EL (cell line): ENCODE measurements around the gene ARHGEF4.

Experiments
- DNase-seq: peaks from one replicate; pipeline ENCODE4 v3.0.0-alpha.2; 2016

ARHGEF4 gene

DNA sequence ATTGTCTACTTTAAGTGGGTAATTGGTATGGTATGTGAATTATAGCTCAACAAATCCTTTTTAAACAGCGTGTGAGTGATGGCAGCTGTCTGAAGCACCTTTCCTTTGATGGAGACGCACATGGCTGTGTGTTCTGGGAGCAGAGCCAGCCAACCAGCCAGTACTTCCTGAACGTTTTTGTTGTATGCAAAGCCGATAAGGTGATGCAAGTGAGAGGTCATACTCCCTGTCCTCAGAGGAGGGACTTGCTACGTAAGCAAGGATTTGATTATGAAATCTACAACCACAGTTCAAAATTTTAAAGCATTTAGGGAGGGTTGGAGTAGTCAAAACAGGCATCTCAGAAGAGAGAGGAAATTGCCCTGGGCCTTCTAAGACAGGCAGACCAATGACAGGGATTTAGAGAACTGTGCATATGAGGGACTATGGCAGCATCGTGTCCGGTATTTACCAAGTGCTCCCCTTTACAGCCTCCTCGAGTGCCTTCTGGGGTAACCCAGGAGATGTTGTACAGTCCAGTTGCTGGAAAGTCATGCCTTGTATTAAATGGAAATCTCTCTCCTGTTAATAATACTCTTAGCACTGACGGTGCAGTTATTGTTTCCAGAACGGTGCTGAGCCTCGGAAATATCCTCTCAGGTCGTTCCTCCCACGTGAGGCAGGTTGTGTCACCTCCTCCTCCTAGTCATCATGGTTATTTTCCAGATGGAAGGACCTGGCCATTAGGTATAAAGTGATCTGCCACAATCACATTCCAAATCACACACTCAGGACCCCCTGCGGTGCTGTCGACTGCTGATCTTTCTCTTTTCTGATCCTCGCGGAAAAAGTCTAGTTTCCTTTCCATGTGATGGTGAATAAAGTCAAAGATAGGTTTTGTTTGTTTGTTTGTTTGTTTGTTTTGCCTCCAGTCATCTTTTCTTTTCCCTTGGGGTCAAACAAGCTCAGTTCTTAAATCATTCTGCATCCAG lies 28.4 kb downstream of the ARHGEF4 start:
- peak; percentile 39 for DNase-seq

DNA sequence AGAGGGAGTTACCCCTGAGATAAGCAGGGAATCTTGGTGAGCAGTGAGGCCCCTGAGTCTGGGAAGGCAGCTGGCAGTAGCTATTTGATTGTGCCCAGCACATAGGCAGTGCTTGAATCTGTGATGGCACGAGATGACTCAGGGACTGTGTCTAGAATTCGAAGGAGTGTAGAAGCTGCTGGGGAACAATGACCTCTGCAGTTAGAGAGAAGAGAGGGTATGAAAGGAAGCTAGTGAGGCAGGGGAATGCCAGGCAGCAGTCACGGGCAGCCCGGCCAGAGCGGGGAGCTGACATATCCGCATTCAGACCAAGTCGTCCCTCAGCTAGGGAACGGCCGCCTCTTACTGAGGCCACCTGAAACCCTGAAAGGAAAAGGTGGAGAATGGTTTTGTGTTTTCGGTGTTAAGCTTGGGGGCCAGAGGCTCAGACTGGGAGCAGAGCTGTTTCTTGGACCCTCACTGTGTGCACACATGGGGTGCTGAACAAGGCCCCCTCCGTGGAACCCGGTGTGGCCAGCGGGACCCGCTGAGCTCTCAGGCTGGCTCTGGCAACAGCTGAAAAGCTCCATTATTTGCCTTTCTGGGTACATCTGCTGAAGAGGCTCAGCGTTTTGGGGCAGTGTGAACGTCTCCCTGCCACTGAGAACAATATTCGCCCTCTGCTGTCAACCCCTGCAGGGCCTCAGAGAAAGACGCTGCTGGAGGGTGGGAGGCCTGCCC lies 32.9 kb downstream of the ARHGEF4 start:
- no peak for DNase-seq

DNA sequence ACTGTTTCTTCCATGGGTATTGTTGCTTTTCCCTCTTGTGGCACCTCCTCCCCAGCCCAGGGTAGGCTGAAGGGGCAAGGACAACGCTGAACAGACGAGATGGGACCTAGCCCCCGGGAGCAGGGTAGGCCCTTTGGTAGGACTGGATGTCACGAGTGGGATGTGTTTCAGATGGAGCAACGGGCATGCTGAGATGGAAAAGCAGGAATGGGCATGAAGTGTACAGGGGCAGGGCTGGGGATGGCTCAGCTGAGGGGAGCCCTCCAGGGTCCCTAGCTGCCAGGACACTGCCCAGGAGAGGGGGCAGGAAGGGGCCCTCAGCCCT lies 33.4 kb downstream of the ARHGEF4 start:
- no peak for DNase-seq

DNA sequence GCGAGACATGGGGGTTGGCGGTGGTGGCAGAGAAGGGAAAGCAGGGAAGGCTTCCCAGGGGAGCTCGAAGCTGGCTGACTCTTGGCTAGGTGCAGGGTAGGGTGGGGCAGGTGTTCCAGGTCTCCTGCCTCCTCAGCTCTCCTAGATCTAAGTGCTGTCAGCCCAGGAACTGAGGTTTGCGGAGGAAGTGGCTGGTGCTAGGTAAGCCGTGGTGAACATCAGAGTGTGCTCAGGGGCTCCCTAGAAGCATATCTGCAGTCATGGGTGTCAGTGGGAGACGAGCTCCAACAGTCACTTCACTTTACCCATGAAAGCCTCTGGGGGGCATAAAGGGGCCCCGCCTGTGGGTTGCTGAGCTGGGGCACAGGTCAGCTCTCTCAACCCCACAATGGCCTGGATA lies 34.1 kb downstream of the ARHGEF4 start:
- DNase-seq = no peak

DNA sequence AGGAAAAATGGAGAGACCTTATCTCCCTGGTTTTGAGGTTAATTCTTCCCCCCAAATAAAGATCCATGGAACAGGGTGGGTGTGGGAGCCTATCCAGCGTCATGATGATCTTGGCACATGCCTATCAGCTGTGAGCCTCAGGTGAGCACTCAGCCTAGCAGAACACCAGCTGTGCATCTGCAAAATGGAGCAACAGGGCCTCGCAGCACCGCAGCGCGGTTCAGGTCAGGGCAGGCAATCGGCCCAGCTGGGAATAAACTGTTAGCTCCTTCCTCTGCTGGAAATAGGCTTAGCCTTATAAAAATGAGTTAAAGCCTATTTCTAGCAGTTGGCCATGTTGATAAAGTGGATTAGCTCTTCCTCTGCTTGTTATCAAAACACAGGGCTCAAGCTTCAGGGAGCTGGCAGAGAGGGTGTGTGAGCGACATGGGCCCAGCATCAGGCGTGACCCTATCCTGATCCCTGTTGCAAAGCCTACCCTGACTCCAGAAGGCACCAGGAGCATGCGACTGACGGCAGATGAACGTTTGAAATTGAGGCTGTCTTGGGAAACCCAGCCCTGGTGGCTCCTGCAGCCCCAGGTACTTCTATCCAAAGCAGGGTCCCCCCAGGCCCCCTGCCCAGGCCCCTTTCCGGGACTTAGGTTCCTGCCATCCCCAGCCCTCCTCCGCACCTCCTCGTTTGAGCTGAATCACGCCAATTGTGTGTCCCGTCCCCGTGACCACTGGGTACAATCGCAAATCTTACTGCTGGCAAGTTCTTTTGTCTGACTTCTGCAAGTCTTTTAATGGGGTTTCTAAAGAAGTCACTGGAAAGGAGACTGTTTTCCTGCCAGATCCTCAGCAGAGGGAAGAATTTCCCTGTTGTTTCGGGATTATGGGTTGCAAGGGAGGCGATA lies 35.4 kb downstream of the ARHGEF4 start:
- no peak for DNase-seq

DNA sequence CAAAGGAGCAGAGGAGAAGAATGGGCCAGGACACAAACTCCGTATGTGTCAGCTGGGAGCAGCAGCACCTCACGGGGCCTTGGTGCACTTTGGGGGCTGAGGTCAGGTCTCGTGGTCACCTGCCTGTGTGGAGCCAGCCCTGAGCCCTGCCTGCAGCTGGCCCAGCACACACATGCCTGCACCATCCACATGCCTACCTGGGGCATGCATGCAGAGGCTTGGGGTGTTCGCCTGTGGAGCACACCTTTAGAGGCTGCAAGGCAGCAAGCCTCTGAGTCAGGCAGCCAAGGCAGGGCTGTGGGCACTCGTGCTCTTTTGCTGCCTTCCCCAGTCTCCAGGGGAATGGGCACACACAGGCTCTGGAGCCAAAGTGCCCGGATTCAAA lies 36.0 kb downstream of the ARHGEF4 start:
- DNase-seq = no peak

DNA sequence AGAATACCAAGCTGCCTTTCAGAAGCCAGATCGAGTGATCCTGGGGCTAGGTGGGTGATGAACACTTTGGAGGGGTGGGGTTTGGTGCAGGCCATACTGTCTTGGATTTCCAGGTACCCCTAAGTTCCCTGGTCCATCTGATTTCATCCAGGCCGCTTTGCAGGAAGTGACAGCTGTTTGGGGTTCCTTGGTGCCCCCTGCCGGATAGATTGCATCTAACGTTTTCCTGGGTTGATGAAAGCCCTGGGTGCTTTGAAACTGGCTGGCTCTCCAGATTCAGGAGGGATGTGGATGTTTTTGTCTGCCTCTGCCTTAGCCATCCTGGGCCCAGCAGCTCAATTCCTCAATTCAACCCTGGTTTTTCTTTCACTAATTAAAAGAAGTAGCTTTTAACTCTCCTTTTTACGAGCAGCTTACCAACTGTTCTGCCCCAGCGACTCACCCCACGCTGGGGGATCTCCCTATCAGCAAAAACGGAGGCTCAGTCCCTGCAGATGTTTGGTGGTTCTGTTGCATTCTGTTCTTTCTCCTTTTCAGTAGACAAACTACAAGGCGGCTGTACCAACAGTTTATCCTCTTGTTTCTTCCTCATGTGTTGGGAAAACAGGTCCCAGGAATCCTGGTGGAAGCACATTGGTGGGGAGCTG lies 37.1 kb downstream of the ARHGEF4 start:
- peak; percentile 64 for DNase-seq

DNA sequence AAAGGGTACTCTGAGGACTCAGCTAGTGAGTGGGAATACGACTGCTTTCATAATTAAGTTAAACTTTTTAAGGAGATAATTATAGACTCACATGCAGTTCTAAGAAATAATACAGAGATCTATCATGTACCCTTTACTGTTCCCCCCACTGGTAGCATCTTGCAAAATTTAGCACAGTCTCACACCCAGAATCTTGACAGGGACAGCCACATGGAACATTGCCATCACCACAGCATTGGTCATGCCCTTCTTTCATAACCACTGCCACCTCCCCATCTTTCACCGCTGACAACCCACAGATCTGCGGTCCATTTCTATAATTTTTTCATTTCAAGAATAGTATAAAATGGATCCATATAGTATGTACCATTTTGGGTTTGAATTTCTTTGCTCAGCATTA lies 37.8 kb downstream of the ARHGEF4 start:
- DNase-seq = no peak

DNA sequence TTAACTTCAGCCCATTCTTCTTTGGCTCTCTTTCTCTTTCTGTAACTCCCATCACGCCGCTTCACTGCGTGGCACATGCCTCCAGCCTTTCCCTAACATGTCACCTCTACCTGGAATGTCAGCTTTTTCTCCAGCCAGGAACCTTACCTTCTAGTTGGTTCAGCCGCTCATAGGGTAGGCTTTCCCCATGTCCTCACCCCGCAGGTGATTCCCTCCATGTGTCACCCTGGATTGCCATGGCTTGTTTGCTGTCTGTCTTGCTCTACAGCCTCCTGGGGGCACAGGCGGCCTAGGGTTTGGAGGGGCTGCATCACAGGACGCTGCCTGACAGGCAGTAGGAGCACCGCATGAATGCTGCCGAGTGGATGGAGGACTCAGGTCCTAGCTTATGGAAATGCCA lies 39.2 kb downstream of the ARHGEF4 start:
- DNase-seq = no peak

DNA sequence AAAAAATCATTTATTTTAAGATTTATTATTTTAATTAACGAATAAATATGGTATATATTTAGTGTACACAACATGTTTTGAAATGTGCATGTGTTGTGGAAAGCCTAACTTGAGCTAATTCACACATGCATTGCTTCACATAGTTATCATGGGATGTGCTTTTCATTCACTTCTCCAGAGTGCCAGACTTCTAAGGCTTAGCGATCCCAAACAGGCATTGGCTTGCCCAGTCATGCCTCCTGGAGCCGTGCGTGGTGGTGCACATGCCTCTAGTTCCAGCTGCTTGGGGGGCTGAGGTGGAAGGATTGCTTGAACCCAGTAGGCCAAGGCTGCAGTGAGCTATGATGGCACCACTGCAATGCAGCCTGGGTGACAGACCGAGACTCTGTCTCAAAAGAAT lies 40.5 kb downstream of the ARHGEF4 start:
- no peak for DNase-seq

DNA sequence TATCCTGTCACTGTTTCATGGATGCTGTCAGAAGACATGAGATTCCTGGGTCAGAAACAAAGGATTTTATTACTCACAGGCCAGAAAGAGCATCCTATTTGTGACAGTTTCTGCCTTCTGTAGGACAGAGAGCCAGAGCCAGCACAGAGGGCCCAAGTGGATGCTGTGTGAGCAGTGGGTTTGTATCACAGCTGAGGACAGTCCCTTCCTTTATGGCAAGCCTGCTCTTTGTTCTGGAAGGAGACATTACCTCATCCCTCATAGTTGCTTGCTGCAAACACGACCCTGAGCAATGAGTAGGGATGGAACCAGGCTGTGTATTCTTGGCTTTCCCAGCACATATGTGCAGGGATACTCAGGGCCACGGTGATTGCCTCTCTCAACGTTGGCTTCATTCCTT lies 41.6 kb downstream of the ARHGEF4 start:
- DNase-seq = no peak

DNA sequence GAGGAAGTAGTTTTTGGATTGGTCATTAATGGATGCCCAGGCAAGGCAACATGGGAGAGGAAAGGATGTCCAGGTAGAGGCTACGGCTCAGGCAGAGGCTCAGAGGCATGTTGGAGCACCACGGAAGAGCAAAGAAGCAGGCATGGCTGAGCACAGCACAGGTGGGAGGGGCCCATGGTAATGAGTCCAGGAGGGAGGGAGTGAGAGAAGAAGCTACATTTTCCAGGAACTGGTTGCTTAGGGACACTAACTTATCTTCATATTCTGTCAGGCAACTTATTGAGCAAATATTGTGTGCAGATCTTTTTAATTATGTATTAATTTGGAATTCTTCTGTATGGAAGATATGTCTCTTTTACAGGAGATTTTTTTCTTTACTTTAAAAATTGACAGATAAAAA lies 42.2 kb downstream of the ARHGEF4 start:
- no peak for DNase-seq

DNA sequence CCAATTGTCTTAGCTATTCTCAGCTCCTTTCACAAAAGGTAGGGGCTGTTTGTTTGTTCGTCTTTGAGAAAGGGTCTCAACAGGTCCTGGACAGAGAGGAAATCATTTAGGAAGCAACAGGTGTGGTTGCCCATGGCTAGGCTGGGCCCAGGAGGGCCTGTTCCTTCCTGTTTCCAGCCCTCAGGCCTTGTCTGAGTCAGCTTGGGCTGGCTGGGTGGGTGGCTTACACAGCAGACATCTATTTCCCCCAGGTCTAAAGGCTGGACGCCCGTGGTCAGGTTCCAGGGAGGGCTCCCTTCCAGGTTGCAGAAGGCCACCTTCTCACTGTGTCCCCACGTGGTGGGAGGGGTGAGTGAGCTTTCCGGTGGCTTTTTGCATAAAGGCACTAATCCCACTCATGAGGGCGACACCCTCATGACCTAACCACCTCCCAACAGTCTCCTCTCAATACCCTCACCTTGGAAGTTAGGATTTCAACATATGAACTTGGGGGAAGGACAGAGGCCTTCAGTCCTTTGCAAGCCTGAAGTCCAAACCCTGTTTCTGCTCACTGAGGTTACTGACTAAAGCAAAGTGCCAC lies 45.5 kb downstream of the ARHGEF4 start:
- no peak for DNase-seq

DNA sequence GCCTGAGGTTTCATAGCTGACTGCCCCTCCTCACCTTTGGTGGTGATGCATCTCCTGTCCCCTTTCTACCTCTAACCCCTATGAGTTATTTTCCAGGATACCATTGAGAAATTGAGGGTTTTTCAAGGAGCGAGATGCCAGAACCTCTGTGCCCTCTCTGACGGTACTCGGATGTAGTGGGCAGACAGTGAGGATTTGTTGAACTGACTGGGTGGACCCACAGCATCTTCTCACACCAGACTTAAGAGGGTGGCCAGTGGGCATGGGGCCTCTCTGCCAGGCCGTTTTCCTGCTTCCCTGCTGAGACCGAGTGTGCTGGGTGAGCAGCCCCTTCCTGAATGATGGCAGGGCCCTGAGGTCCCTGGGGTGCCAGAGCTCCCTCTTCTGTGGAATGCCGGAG lies 46.3 kb downstream of the ARHGEF4 start:
- DNase-seq = no peak

DNA sequence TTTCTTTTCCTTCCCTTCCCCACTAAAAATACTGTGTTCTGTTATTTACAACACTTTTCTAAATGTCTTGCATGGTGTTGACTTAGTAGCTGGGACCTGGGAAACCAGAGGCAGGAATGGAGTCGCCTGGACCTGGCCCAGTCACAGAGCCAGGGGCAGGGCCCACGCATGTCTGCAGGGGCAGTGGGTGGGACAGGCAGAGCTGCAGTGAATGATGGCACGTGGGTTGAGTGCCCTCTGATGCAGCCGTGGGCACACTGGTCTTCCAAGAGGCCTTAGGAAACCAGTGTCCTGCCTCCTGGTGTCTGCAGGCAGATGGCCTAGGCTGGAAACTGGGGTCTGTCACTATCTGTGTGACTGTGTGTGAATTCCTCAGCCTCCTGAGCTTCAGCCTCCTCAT lies 46.8 kb downstream of the ARHGEF4 start:
- DNase-seq = no peak

DNA sequence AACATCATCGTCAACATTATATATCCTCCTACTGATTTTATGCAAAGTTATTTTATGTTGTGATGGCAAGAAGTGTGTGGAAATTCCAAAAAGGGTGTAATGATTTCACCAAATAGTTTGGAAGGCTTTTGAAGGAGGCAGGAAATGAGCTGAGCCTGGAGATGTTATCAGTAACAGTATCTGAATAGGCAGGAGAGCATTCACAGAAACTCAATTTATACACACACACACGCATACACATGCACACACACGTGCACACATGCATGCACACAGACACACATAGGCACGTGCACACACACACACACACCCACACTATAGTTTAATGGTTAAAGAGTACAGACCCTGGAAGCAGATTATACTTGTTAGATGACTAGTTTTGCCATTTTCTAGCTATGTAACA lies 47.3 kb downstream of the ARHGEF4 start:
- DNase-seq = no peak

DNA sequence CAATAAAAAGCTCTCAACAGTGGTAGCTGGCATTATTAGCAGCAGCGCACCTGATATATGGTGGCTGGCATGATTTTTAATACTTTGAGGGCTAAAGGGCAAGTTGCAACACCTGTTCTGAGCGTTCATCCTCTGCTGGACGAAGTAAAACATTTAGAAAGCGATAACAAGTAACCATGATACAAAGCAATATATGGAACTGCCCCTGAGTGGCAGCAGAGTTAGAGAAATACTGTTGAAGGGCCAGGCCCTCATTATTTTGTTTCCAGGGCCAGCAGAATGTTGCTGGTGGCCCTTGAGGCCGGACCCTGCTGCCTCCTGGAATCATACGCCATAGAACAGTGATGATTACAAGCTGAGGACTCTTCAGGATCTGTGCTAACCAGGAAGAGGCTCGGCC lies 47.8 kb downstream of the ARHGEF4 start:
- DNase-seq = no peak

DNA sequence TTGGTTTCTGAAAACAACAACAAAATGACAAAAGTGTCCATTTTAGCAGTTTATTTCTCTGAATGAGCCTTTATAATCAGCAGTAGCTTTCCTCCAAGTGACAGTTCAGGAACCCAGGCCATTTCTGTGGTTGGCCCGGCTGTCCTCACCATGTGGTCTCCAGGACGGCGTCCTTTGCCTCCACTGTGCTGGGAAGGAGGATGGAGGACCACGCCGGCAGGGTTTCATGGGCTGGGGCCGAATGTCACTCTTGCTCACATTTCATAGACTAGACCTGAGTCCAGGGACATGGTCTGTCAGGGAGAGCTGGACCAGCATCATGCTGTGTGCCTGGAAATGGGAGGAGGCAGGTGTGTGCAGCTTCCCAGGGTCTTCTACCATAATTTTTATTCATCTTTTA lies 50.9 kb downstream of the ARHGEF4 start:
- no peak for DNase-seq

DNA sequence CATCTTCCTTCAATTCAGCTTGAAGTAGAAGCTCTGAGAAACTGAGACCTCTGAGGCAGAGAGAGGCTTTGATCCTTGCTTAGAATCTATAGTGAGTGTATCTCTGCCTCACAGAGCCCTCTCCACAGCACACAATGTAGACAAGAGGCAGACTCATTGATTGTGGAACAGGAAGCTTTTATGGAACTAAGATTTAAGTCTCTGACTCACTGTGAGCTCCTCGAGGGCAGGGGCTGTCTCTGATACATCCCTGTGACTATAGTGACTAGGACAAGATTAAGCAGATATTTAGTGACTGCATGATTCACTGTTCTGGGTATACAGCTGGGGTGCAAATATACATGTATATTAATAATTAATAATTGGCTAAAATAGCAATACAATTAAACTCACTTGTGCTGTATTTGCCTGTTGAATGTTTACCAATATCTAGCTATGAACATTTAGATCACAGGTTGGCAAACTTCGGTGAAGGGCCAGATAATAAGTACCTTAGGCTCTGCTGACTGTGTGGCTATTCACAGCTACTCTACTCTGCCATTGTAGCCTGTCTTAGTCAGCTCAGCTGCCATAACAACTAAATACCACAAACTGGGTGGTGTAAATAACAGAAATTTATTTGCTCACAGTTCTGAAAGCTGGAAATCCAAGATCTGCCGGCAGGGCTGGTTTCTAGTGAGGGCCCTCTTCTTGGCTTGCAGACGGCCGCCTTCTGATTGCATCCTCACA lies 54.4 kb downstream of the ARHGEF4 start:
- DNase-seq = no peak

DNA sequence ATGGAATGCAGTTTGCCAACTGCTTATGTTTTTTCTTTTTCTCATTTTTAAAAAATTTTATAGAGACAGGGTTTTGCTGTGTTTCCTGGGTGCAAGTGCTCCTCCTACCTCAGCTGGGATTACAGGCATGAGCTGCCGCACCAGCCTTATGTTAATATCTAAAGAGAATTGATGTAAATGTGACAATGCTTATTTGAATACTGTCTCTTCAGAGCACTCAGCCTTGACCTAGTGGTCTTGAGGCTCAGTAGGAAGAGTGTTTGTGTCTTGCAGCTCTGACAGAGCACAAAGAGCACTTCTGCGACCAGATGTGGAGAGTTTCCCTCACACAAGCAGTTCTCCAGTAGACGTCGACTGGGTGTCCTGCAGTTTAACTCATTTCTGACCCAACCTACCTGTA lies 55.3 kb downstream of the ARHGEF4 start:
- DNase-seq = no peak
